HL-60 (cell line): ENCODE measurements around the gene CRY2.
A peak's percentile ranks its signal among the peaks of the same experiment; 100 is the strongest.

Experiments
- DNase-seq, 2 experiments: peaks; one replicate each; pipeline ENCODE4 v3.0.0-alpha.2; 2010 to 2020; ENCODE audit warnings: low read depth in 1 of 2, low spot score in 1 of 2
- H3K27ac ChIP-seq: fragments of 250-450 bp; sonication (Bioruptor Pico); replicated peaks from 2 replicates; pipeline ENCODE4 v1.5.1; 2020; ENCODE audit warnings: mild to moderate bottlenecking, moderate library complexity
- H3K27me3 ChIP-seq: fragments of 250-450 bp; sonication (Bioruptor Pico); 2 replicates; pipeline ENCODE4 v1.5.1; 2021; ENCODE audit warnings: mild to moderate bottlenecking, moderate library complexity; ENCODE audit not compliant: insufficient read depth, poor library complexity, severe bottlenecking
- H3K4me3 ChIP-seq: replicated peaks from 2 replicates; pipeline ENCODE4 v1.5.1; 2011; ENCODE audit warnings: mild to moderate bottlenecking, control low read depth, low read length; ENCODE audit not compliant: insufficient read depth
- CTCF ChIP-seq: IDR thresholded peaks from one replicate; pipeline ENCODE4 v1.5.1; 2011; ENCODE audit warnings: low read length, control low read depth, inconsistent platforms; ENCODE audit not compliant: insufficient read depth
- GABPA ChIP-seq: IDR thresholded peaks from 2 replicates; pipeline ENCODE4 v1.6.1; 2012; ENCODE audit warnings: low read depth
- POLR2AphosphoS5 ChIP-seq: IDR thresholded peaks from 2 replicates; pipeline ENCODE4 v1.6.1; 2012; ENCODE audit warnings: low read depth
- REST ChIP-seq: IDR thresholded peaks from 2 replicates; pipeline ENCODE4 v1.6.1; 2012; ENCODE audit warnings: low read depth; ENCODE audit not compliant: insufficient replicate concordance
- SPI1 ChIP-seq: IDR thresholded peaks from 2 replicates; pipeline ENCODE4 v1.6.1; 2012; ENCODE audit warnings: low read depth, mild to moderate bottlenecking, borderline replicate concordance

The CRY2 gene

DNA sequence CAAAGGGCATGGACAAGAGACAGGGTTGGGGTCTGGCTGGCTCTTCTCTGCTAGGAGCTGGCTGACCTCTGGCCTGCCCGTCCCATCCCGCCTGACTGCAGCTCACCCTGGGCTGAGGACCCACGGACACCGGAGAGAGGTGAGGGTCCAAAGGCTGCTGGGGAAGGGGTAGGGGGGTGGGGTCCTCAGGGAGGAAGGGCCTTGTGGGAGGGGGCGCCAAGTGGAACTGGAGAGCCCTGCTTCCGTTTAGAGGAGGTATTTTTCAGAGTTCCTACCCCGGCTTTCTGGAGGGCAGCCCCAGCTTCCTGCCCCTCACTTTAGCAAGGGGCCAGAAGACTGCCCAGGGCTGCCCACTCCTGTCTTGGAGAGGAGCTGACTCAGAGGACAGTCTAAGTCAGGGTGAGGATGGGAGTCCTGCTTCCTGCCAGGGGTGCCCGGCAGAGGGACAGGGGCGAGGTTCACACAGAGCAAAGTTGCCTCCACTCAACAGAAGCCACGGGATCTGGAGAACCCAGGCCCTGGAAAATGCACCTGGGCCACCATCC lies 82.3 kb downstream of the CRY2 start:
- no peak overlapping the region for H3K27ac ChIP-seq
- TF ChIP-seq POLR2AphosphoS5, result no peak
- TF ChIP-seq SPI1, result no peak
- peaks cover 2% of the 10 kb centered on the region for H3K27me3 ChIP-seq
- H3K4me3 ChIP-seq, result no peak overlapping the region
- DNase-seq, result no peak

DNA sequence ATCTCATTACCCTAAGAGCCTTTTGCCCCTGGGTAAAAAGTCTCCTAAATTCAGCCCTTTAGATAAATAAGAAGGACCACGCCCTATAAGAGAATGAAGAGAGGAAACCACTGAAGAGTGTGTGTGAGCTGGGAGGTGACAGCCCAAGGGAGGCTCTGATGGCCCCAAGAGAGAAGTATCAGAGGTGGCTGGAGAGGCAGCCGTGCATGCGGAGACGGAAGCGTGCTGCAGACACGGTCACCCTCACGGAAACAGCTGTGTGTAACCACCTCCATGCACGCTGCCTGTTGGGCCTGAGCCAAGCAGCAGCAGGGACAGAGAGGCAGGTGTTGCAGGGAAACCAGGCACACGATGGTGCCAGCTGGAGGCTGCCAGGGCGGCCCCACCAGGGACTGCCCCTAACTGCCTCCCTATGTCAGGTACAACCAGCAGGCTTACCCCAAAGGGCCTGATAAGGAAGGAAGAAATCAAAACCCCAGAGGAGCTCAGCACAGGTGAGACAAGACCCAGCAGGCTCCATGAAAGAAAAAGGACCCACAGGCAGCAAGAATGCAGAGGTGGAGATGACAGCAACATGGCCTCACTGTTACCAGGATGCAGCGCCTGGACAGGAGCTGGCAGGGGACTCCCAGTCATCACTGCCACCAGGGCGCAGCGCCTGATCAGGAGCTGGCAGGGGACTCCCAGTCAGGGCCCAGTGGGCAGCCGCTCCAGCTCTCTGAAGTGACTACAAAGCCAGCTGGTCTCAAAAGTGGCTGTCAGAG lies 82.9 kb downstream of the CRY2 start:
- H3K27ac ChIP-seq, result no peak overlapping the region
- TF ChIP-seq REST (no peak), GABPA (peak; percentile 54; the same call in 1 of the 2 replicates), POLR2AphosphoS5 (peak; percentile 95)
- no peaks in the 10 kb centered on the region for H3K27me3 ChIP-seq
- peak; percentile 66 to 82 for DNase-seq
- H3K4me3 ChIP-seq, result no peak overlapping the region

- Histone ChIP-seq H3K27ac (no peak overlapping the region), H3K4me3 (no peak overlapping the region), H3K27me3 (no peaks in the 10 kb centered on the region)
- TF ChIP-seq CTCF (no peak), REST (no peak), SPI1 (no peak), GABPA (no peak), POLR2AphosphoS5 (no peak)
- no peak for DNase-seq
These were observed 83.8 kb downstream of the CRY2 start for GRCh38 chr11:45930951-45931570.

GRCh38 chr11:45931739-45932138 lies 84.5 kb downstream of the CRY2 start:
- DNase-seq, result no peak
- no peak for TF ChIP-seq CTCF
- TF ChIP-seq POLR2AphosphoS5, result no peak
- TF ChIP-seq SPI1, result no peak
- TF ChIP-seq REST, result no peak
- TF ChIP-seq GABPA, result no peak
- Histone ChIP-seq H3K27ac (no peak overlapping the region), H3K4me3 (no peak overlapping the region), H3K27me3 (no peaks in the 10 kb centered on the region)
